NCI-H2227 (cell line): ENCODE data around the gene KIR3DL1.
"Not testable (repeated sequence)": the region's sequence is repeated elsewhere in the genome, so short reads cannot be mapped to it uniquely, and the experiment has no call there.

Experiments
- DNase-seq: peaks from one replicate; lab custom pipeline; 2025; ENCODE audit not compliant: unreplicated experiment; lab: John Stamatoyannopoulos, UW

KIR3DL1 gene

DNA sequence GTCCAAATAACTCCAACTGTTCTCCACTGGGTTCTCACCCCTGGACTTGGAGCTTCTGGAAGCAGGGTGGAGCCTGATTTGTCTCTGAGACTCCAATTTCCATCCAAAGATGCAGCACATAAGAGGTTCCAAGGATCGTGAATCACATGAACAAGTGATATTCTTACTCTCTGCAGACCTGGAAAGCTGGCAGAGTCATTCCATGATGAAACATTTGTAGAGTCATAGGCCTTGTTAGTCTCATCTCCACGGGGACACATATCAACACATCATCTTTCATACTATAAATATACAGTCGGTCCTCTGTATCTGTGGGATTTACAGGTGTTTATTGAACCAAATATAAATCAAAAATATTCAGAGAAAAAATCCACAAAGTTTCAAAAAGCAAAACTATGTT lies 1.7 kb upstream of the KIR3DL1 start:
- not testable (repeated sequence) for DNase-seq

- no peak for DNase-seq
These were observed 1.6 kb downstream of the KIR3DL1 start for GRCh38 chr19:54817670-54818536.

DNA sequence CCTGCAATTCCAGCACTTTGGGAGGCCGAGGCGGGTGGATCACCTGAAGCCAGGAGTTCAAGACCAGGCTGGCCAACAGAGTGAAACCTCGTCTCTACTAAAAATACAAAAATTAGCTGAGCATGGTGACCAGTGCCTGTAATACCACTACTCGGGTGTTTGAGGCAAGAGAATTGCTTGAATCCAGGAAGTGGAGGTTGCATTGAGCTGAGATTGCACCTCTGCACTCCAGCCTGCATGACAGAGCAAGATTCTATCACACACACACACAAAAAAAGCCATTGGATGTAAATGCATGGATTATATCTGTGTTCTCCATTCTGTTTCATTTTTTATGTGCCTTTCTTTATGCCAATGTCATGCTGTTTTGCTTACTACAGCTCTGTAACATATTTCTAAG lies 8.1 kb downstream of the KIR3DL1 start:
- DNase-seq: not testable (repeated sequence)

DNA sequence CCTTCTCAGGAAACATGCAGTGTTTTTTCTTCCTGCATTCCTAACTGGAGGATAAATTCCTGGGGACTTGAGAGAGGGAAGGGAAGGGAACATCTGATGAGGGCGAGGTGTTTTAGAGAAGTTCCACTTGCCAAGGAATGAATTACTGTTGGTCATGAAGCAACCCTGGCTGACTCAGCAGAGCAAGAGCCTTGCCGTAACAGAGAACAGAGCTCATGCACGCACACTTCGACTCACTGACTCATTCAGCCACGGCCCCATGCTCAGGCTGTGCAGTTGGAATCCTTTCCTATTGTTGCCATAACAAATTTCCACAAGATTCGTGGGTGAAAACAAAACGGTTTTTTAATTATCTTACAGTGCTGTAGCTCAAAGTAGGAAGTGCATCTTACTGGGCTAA lies 9.1 kb downstream of the KIR3DL1 start:
- not testable (repeated sequence) for DNase-seq

DNA sequence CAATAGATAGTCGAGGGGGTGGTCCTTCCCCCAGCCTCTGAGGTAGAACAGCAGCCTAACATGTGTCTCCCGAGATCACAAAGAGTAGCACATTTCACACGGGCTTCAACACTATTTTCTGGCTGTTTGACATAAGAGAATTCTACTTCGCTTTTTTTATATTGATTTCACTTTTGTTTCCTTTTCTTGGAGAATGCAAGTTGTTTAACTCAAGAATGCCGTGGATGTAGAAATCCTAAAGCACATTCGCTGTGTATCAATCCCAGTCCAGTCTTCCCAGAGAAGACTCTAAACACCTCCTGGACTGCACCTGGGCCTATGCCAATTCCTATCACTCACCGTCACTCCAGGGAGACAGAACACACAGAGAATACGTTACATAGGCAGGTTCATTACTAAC lies 11.8 kb downstream of the KIR3DL1 start:
- DNase-seq: not testable (repeated sequence)

- DNase-seq: not testable (repeated sequence)
These were observed 16.2 kb downstream of the KIR3DL1 start, which contains the start of gene KIR2DS4 for GRCh38 chr19:54832496-54832895. Gene KIR2DS4 (plus strand): TSS chr19:54832676.

DNA sequence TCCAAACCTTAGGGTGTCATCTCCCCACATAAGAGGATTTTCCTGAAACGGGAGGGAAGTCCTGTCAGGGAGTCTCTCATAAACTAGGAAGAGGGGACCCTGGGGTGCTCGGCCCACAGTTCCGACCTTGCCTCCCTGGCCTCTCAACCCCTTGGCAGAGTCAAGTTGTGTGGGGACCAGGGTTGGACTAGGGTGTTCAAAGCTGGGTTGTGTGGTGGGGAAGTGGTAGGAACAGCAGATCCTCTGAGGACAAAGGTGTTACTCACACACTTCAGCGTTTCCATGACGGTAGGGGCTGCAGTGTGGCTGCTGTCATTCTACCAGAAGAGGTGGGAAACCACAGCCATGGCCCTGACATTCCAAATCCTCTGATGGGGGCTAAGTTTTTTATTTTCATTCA lies 18.9 kb downstream of the KIR3DL1 start:
- not testable (repeated sequence) for DNase-seq

DNA sequence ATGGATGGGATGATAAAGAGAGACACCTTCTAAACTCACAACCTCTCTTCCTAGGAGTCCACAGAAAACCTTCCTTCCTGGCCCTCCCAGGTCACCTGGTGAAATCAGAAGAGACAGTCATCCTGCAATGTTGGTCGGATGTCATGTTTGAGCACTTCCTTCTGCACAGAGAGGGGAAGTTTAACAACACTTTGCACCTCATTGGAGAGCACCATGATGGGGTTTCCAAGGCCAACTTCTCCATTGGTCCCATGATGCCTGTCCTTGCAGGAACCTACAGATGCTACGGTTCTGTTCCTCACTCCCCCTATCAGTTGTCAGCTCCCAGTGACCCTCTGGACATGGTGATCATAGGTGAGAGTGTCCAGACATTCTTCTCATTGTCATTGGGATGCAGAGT lies 21.3 kb downstream of the KIR3DL1 start:
- not testable (repeated sequence) for DNase-seq

DNA sequence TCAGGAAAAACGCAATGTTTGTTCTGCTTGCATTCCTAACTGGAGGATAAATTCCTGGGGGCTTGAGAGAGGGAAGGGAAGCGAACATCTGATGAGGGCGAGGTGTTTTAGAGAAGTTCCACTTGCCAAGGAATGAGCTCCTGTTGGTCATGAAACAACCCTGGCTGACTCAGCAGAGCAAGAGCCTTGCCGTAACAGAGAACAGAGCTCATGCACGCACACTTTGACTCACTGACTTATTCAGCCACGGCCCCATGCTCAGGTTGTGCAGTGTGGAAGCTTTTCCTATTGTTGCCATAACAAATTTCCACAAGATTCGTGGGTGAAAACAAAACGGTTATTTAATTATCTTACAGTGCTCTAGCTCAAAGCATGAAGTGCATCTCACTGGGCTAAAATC lies 26.9 kb downstream of the KIR3DL1 start:
- not testable (repeated sequence) for DNase-seq

DNA sequence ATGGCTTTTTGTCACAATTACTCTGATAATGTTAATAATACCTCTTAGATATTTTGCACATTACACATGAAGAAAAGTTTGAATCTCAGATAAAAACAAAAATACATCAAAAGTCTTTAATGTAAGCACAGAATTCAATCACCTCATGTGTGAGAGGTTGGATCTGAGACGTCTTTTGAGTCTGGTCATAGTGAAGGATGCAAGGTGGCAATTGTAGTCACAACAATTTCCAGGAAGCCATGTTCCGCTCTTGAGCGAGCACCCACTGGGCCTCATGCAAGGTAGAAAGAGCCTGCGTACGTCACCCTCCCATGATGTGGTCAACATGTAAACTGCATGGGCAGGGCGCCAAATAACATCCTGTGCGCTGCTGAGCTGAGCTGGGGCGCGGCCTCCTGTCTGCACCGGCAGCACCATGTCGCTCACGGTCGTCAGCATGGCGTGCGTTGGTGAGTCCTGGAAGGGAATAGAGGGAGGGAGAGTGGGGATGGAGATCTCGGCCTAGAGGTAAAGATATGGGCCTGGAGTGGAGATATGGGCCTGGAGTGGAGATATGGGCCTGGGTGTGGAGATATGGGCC lies 33.9 kb downstream of the KIR3DL1 start, which contains the start of gene KIR3DL2:
Gene KIR3DL2, plus strand, starts transcription at position 383 of the 580 bp plus-strand sequence. Its CDS starts 33 bp downstream, at position 416.
- DNase-seq: not testable (repeated sequence)

DNA sequence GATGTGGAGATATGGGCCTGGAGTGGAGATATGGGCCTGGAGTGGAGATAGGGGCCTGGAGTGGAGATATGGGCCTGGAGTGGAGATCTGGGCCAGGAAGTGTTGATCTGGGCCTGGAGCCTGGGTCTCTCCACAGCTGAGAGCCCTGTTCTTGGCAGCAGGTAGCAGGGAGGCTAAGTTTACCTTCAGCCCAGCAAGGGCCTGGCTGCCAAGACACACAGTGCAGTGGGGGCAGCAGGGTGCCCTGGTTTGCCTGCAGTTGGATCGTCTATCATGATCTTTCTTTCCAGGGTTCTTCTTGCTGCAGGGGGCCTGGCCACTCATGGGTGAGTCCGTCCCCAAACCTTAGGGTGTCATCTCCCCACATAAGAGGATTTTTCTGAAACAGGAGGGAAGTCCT lies 34.7 kb downstream of the KIR3DL1 start:
- no peak for DNase-seq

DNA sequence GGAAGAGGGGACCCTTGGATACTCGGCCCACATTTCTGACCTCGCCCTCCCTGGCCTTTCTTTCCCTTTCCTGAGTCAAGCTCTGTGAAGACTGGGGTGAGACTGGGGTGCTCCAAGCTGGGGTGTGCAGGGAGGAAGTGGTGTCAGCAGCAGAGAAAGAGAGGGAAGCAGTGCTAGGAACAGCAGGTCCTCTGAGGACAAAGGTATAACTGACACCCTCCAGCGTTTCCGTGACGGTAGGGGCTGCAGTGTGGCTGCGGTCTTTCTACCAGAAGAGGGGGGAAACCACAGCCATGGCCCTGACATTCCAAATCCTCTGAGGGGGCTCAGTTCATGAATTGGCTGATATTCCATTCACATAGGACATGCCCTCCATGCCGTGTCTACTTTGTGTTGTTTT lies 35.1 kb downstream of the KIR3DL1 start:
- DNase-seq: no peak

GRCh38 chr19:54855241-54855640 lies 39.0 kb downstream of the KIR3DL1 start:
- not testable (repeated sequence) for DNase-seq

GRCh38 chr19:54858476-54858875 lies 42.2 kb downstream of the KIR3DL1 start:
- DNase-seq: not testable (repeated sequence)

DNA sequence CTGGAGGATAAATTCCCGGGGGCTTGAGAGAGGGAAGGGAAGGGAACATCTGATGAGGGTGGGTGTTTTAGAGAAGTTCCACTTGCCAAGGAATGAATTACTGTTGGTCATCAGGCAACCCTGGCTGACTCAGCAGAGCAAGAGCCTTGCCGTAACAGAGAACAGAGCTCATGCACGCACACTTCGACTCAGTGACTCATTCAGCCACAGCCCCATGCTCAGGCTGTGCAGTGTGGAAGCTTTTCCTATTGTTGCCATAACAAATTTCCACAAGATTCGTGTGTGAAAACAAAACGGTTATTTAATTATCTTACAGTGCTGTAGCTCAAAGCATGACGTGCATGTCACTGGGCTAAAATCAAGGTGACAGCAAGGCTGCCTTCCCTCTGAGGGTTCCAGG lies 43.2 kb downstream of the KIR3DL1 start:
- DNase-seq: not testable (repeated sequence)

- DNase-seq: not testable (repeated sequence)
These were observed 47.2 kb downstream of the KIR3DL1 start for GRCh38 chr19:54863459-54863858.

DNA sequence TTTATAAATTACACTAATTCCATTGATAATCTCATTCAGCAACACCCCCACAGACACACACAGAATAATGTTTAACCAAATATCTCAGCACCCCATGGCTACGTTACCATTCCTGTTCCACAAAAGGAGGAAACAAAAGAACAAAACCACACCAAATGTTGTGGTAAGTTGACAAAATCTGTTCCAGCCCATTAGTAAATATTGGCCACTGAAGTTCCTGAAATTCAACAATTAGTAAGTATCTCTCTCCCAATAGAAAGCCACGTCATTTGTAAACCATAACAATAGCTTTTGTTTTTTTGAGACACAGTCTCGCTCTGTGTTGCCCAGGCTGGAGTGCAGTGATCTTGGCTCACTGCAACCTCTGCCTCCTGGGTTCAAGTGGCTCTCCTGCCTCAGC lies 55.4 kb downstream of the KIR3DL1 start:
- DNase-seq: no peak

DNA sequence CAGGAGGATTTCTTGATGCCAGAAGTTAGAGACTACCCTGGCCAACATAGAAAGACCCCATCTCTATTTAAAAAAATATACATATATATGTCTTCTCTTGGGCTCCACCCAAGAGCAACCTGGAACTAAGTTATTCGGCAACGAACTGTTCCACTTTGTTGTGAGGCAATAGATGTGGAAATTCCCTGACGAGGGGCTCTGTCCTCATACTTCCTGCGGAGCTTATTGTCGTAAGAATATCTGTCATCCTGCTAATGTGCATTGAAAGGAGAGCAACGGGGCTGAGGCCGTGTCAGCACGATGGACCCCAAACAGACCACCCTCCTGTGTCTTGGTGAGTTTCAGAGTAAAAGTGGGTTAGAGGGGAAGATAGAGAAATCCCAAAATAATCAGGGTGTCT lies 57.7 kb downstream of the KIR3DL1 start, which contains the start of gene FCAR:
Gene FCAR, plus strand, starts transcription at position 246 of the 400 bp plus-strand sequence. Its CDS starts 55 bp downstream, at position 301.
- DNase-seq: no peak

- no peak for DNase-seq
These were observed 59.2 kb downstream of the KIR3DL1 start for GRCh38 chr19:54875506-54875905.

- DNase-seq: no peak
These were observed 61.2 kb downstream of the KIR3DL1 start for GRCh38 chr19:54877471-54877870.
